ENCODE data around the gene TEX38.

DNA sequence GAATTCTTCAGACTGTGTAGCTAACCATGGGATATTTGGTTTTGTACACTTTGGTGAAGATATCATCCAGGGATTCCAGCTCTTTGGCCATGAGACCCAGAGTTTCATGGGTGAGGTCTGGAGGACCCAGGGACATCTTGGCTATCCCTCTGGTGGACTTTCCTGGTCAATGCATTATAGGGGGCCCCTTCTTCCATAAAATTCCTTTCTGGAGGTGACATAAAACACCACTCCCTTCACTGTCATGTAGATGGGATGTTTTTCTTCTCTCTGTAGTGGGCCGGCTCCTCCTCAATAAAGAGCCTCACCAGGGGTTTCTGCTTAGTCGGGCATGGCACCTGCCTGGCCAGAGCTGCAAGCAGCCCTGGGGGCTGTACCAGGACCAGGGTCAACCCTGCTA is 5.7 kb upstream of the TEX38 start:
- no peak for TF ChIP-seq YY1 (IDR thresholded peaks at IDR 0.05; ENCODE audit: insufficient read depth, insufficient read length)
- no peak for TF ChIP-seq ZNF274 (IDR thresholded peaks at IDR 0.05; ENCODE audit: low read depth, low read length)
- no peak for TF ChIP-seq SUZ12 (IDR thresholded peaks at IDR 0.05; ENCODE audit: extremely low read depth, insufficient read depth, insufficient read length)
